Omental fat pad (tissue), 4 donors: Measurements from ENCODE around the gene AP1M2. TPM values are rescaled to one million over a fixed set of nuclear protein-coding genes. Genes with fewer than 3 reads are reported as not detected.

Source experiments
- ATAC-seq: fragments of 150-250 bp; one replicate; pipeline ENCODE4 v1.9.1; 2016; ENCODE audit warnings: mild to moderate bottlenecking, moderate library complexity; ENCODE audit not compliant: low FRiP score
- DNase-seq: peaks from one replicate; pipeline ENCODE4 v3.0.0-alpha.2; 2019; ENCODE audit warnings: low spot score
- small RNA-seq: library from RNA; depleted of rRNA; stranded (forward); fragments of <200 nt; gene quantifications from one replicate; pipeline ENCODE3, GENCODE V24; 2016
- total RNA-seq, 4 donors: library from RNA; depleted of rRNA; stranded (reverse); fragments of >200 nt; gene quantifications; one replicate each; pipeline ENCODE4 v1.1.0, GENCODE V29; 2016
- TF ChIP-seq, protein P1 (sequence below), 3 donors: fragments of 450-650 bp; IDR thresholded peaks; one replicate each; pipeline ENCODE4 v1.5.1; 2016 to 2017; ENCODE audit warnings: antibody characterized with exemption in 3 of 3, mild to moderate bottlenecking in 3 of 3, moderate library complexity in 2 of 3

AP1M2 gene
- total RNA-seq, 4 donors from 2014 or later, result 1.8 to 8.2 (median 2.4) TPM; not detected in 1

DNA sequence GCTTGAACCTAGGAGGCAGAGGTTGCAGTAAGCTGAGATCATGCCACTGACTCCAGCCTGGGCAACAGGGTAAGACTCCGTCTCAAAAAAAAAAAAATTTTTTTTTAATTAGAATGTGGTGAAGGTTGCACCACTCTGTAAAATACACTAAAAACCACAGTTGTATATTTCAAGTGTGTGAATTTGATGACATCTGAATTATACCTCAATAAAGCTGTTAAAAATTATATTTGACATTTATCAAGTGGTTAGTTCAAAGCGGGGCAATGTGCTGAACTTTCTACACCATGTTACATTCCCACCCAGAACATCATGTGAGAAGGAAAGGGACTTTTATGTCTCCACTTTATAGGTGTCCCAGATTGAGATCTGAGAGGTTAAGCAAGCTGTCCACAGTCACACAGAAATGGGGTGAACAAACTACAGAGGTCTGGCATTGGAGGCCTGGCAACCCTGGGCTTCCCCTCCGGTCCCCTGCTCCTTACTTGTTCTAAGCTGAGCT lies 63.9 kb downstream of the AP1M2 start:
- ATAC-seq, result no peak
- TF ChIP-seq, protein P1, sequence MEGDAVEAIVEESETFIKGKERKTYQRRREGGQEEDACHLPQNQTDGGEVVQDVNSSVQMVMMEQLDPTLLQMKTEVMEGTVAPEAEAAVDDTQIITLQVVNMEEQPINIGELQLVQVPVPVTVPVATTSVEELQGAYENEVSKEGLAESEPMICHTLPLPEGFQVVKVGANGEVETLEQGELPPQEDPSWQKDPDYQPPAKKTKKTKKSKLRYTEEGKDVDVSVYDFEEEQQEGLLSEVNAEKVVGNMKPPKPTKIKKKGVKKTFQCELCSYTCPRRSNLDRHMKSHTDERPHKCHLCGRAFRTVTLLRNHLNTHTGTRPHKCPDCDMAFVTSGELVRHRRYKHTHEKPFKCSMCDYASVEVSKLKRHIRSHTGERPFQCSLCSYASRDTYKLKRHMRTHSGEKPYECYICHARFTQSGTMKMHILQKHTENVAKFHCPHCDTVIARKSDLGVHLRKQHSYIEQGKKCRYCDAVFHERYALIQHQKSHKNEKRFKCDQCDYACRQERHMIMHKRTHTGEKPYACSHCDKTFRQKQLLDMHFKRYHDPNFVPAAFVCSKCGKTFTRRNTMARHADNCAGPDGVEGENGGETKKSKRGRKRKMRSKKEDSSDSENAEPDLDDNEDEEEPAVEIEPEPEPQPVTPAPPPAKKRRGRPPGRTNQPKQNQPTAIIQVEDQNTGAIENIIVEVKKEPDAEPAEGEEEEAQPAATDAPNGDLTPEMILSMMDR (IDR thresholded peaks at IDR 0.05), result no peak
- DNase-seq, result no peak

Small RNA genes within 50 kb of the gene (small RNA-seq; reads per million reads assigned to genes)
- not detected for gene MIR1238
- gene RNU7-140P, result not detected

Other genes starting within 250 kb of the AP1M2 start
- gene ICAM3, start 247.7 kb downstream of the AP1M2 start, total RNA-seq, result 10 to 100 TPM in 1 of 4 donors, 1 to 10 TPM in 3; 7.7 to 41.1 (median 9.4) TPM
- gene TYK2, start 206.7 kb downstream of the AP1M2 start, total RNA-seq, result 100 to 1,000 TPM in 1 of 4 donors, 10 to 100 TPM in 3; 60.2 to 137 (median 76.9) TPM
- 100 to 1,000 TPM; 146 to 308 (median 195) TPM for gene CDC37, start 183.8 kb downstream of the AP1M2 start, total RNA-seq
- 10 to 100 TPM in 3 of 4 donors, 1 to 10 TPM in 1; 9.8 to 30.3 (median 16.2) TPM for gene PDE4A, start 166.8 kb downstream of the AP1M2 start, total RNA-seq
- 10 to 100 TPM; 53.2 to 65.6 (median 59.3) TPM for gene KEAP1, start 84.0 kb downstream of the AP1M2 start, total RNA-seq
- under 1 TPM; 0.47 to 0.72 (median 0.56) TPM for gene S1PR5, start 69.9 kb downstream of the AP1M2 start, total RNA-seq
- gene ATG4D, start 43.4 kb downstream of the AP1M2 start, total RNA-seq, result 10 to 100 TPM; 12.9 to 16.6 (median 15.4) TPM
- gene KRI1, start 21.3 kb downstream of the AP1M2 start, total RNA-seq, result 10 to 100 TPM in 3 of 4 donors, 1 to 10 TPM in 1; 9.1 to 36.3 (median 16.3) TPM
- gene CDKN2D, start 18.3 kb downstream of the AP1M2 start, total RNA-seq, result 10 to 100 TPM in 1 of 4 donors, 1 to 10 TPM in 3; 2.9 to 21.4 (median 7.5) TPM
- gene SLC44A2, start 38.2 kb upstream of the AP1M2 start, total RNA-seq, result 100 to 1,000 TPM in 2 of 4 donors, 10 to 100 TPM in 2; 49.3 to 114 (median 85.0) TPM
- gene ILF3, start 67.0 kb upstream of the AP1M2 start, total RNA-seq, result 100 to 1,000 TPM; 101 to 237 (median 120) TPM
- gene QTRT1, start 114.1 kb upstream of the AP1M2 start, total RNA-seq, result 10 to 100 TPM; 25.0 to 40.2 (median 28.9) TPM
- gene DNM2, start 130.8 kb upstream of the AP1M2 start, total RNA-seq, result 100 to 1,000 TPM in 2 of 4 donors, 10 to 100 TPM in 2; 76.5 to 135 (median 99.9) TPM
- 10 to 100 TPM; 30.1 to 35.7 (median 32.4) TPM for gene TMED1, start 248.9 kb upstream of the AP1M2 start, total RNA-seq